Measurements from ENCODE around the gene OR6K6.

The OR6K6 gene

GRCh38 chr1:158732524-158732923 is 22.0 kb upstream of the OR6K6 start:
- no peaks in the 10 kb centered on the region for H3K36me3 ChIP-seq (ENCODE audit: control insufficient read depth in 1 of 2, insufficient read depth in 2 of 2, low read length in 2 of 2)
- H3K27ac ChIP-seq (ENCODE audit: low read length), result no peak overlapping the region
- H3K4me3 ChIP-seq (ENCODE audit: low read depth in 1 of 2, low read length in 2 of 2), result no peak overlapping the region
- H3K4me1 ChIP-seq (ENCODE audit: control insufficient read depth in 1 of 2, insufficient read depth in 2 of 2, low read length in 2 of 2), result no peaks in the 10 kb centered on the region
- no peaks in the 10 kb centered on the region for H3K9me3 ChIP-seq (ENCODE audit: control insufficient read depth in 1 of 2, low read length in 2 of 2)
- H3K27me3 ChIP-seq (ENCODE audit: low read depth, low read length), result no peaks in the 10 kb centered on the region

- Histone ChIP-seq H3K9me3 (ENCODE audit: control insufficient read depth in 1 of 2, low read length in 2 of 2) (no peaks in the 10 kb centered on the region), H3K4me3 (ENCODE audit: low read depth in 1 of 2, low read length in 2 of 2) (no peak overlapping the region), H3K36me3 (ENCODE audit: control insufficient read depth in 1 of 2, insufficient read depth in 2 of 2, low read length in 2 of 2) (no peaks in the 10 kb centered on the region), H3K4me1 (ENCODE audit: control insufficient read depth in 1 of 2, insufficient read depth in 2 of 2, low read length in 2 of 2) (no peaks in the 10 kb centered on the region), H3K27me3 (ENCODE audit: low read depth, low read length) (no peaks in the 10 kb centered on the region), H3K27ac (ENCODE audit: low read length) (no peak overlapping the region)
Measured at GRCh38 chr1:158735848-158736247, 18.7 kb upstream of the OR6K6 start.

- no peaks in the 10 kb centered on the region for H3K4me1 ChIP-seq (ENCODE audit: control insufficient read depth in 1 of 2, insufficient read depth in 2 of 2, low read length in 2 of 2)
- no peaks in the 10 kb centered on the region for H3K9me3 ChIP-seq (ENCODE audit: control insufficient read depth in 1 of 2, low read length in 2 of 2)
- no peak overlapping the region for H3K4me3 ChIP-seq (ENCODE audit: low read depth in 1 of 2, low read length in 2 of 2)
- no peak overlapping the region for H3K27ac ChIP-seq (ENCODE audit: low read length)
- H3K27me3 ChIP-seq (ENCODE audit: low read depth, low read length), result no peaks in the 10 kb centered on the region
- no peaks in the 10 kb centered on the region for H3K36me3 ChIP-seq (ENCODE audit: control insufficient read depth in 1 of 2, insufficient read depth in 2 of 2, low read length in 2 of 2)
Measured at GRCh38 chr1:158752155-158752712, 2.3 kb upstream of the OR6K6 start.

GRCh38 chr1:158771950-158772866 is 17.7 kb downstream of the OR6K6 start, which contains the start of gene OR6N1:
Gene OR6N1 (minus strand): TSS chr1:158772195. CDS start chr1:158766682, 5,513 bp downstream.
- Histone ChIP-seq H3K4me3 (ENCODE audit: low read depth in 1 of 2, low read length in 2 of 2) (no peak within 1 kb of the TSS), H3K4me1 (ENCODE audit: control insufficient read depth in 1 of 2, insufficient read depth in 2 of 2, low read length in 2 of 2) (no peaks in the 10 kb centered on the region), H3K36me3 (ENCODE audit: control insufficient read depth in 1 of 2, insufficient read depth in 2 of 2, low read length in 2 of 2) (no peaks in the 10 kb centered on the region), H3K27me3 (ENCODE audit: low read depth, low read length) (no peaks in the 10 kb centered on the region), H3K27ac (ENCODE audit: low read length) (no peak within 1 kb of the TSS), H3K9me3 (ENCODE audit: control insufficient read depth in 1 of 2, low read length in 2 of 2) (no peaks in the 10 kb centered on the region)

- Histone ChIP-seq H3K36me3 (ENCODE audit: control insufficient read depth in 1 of 2, insufficient read depth in 2 of 2, low read length in 2 of 2) (no peaks in the 10 kb centered on the region), H3K9me3 (ENCODE audit: control insufficient read depth in 1 of 2, low read length in 2 of 2) (no peaks in the 10 kb centered on the region), H3K27me3 (ENCODE audit: low read depth, low read length) (no peaks in the 10 kb centered on the region), H3K4me1 (ENCODE audit: control insufficient read depth in 1 of 2, insufficient read depth in 2 of 2, low read length in 2 of 2) (no peaks in the 10 kb centered on the region), H3K4me3 (ENCODE audit: low read depth in 1 of 2, low read length in 2 of 2) (no peak within 1 kb of the TSS), H3K27ac (ENCODE audit: low read length) (no peak within 1 kb of the TSS)
Measured at GRCh38 chr1:158781104-158781503, 26.6 kb downstream of the OR6K6 start, which contains the start of gene OR6N2. Gene OR6N2 (minus strand): TSS chr1:158781204. CDS start chr1:158777635, 3,569 bp downstream.

GRCh38 chr1:158793604-158794003 is 39.1 kb downstream of the OR6K6 start:
- Histone ChIP-seq H3K27me3 (ENCODE audit: low read depth, low read length) (no peaks in the 10 kb centered on the region), H3K27ac (ENCODE audit: low read length) (no peak overlapping the region), H3K4me3 (ENCODE audit: low read depth in 1 of 2, low read length in 2 of 2) (no peak overlapping the region), H3K9me3 (ENCODE audit: control insufficient read depth in 1 of 2, low read length in 2 of 2) (no peaks in the 10 kb centered on the region), H3K36me3 (ENCODE audit: control insufficient read depth in 1 of 2, insufficient read depth in 2 of 2, low read length in 2 of 2) (no peaks in the 10 kb centered on the region), H3K4me1 (ENCODE audit: control insufficient read depth in 1 of 2, insufficient read depth in 2 of 2, low read length in 2 of 2) (no peaks in the 10 kb centered on the region)

- H3K27ac ChIP-seq (ENCODE audit: low read length), result no peak overlapping the region
- H3K9me3 ChIP-seq (ENCODE audit: control insufficient read depth in 1 of 2, low read length in 2 of 2), result no peaks in the 10 kb centered on the region
- no peaks in the 10 kb centered on the region for H3K4me1 ChIP-seq (ENCODE audit: control insufficient read depth in 1 of 2, insufficient read depth in 2 of 2, low read length in 2 of 2)
- H3K4me3 ChIP-seq (ENCODE audit: low read depth in 1 of 2, low read length in 2 of 2), result no peak overlapping the region
- H3K27me3 ChIP-seq (ENCODE audit: low read depth, low read length), result no peaks in the 10 kb centered on the region
- no peaks in the 10 kb centered on the region for H3K36me3 ChIP-seq (ENCODE audit: control insufficient read depth in 1 of 2, insufficient read depth in 2 of 2, low read length in 2 of 2)
Measured at GRCh38 chr1:158794247-158794646, 39.7 kb downstream of the OR6K6 start.

GRCh38 chr1:158798531-158798930 is 44.0 kb downstream of the OR6K6 start:
- H3K27ac ChIP-seq (ENCODE audit: low read length), result no peak overlapping the region
- H3K4me1 ChIP-seq (ENCODE audit: control insufficient read depth in 1 of 2, insufficient read depth in 2 of 2, low read length in 2 of 2), result no peaks in the 10 kb centered on the region
- H3K9me3 ChIP-seq (ENCODE audit: control insufficient read depth in 1 of 2, low read length in 2 of 2), result no peaks in the 10 kb centered on the region
- no peak overlapping the region for H3K4me3 ChIP-seq (ENCODE audit: low read depth in 1 of 2, low read length in 2 of 2)
- no peaks in the 10 kb centered on the region for H3K27me3 ChIP-seq (ENCODE audit: low read depth, low read length)
- no peaks in the 10 kb centered on the region for H3K36me3 ChIP-seq (ENCODE audit: control insufficient read depth in 1 of 2, insufficient read depth in 2 of 2, low read length in 2 of 2)

- Histone ChIP-seq H3K9me3 (ENCODE audit: control insufficient read depth in 1 of 2, low read length in 2 of 2) (no peaks in the 10 kb centered on the region), H3K4me1 (ENCODE audit: control insufficient read depth in 1 of 2, insufficient read depth in 2 of 2, low read length in 2 of 2) (no peaks in the 10 kb centered on the region), H3K36me3 (ENCODE audit: control insufficient read depth in 1 of 2, insufficient read depth in 2 of 2, low read length in 2 of 2) (no peaks in the 10 kb centered on the region), H3K27me3 (ENCODE audit: low read depth, low read length) (no peaks in the 10 kb centered on the region), H3K27ac (ENCODE audit: low read length) (no peak overlapping the region), H3K4me3 (ENCODE audit: low read depth in 1 of 2, low read length in 2 of 2) (no peak overlapping the region)
Measured at GRCh38 chr1:158799689-158800088, 45.2 kb downstream of the OR6K6 start.

GRCh38 chr1:158800526-158800925 is 46.0 kb downstream of the OR6K6 start:
- no peaks in the 10 kb centered on the region for H3K4me1 ChIP-seq (ENCODE audit: control insufficient read depth in 1 of 2, insufficient read depth in 2 of 2, low read length in 2 of 2)
- H3K4me3 ChIP-seq (ENCODE audit: low read depth in 1 of 2, low read length in 2 of 2), result no peak overlapping the region
- H3K36me3 ChIP-seq (ENCODE audit: control insufficient read depth in 1 of 2, insufficient read depth in 2 of 2, low read length in 2 of 2), result no peaks in the 10 kb centered on the region
- H3K9me3 ChIP-seq (ENCODE audit: control insufficient read depth in 1 of 2, low read length in 2 of 2), result no peaks in the 10 kb centered on the region
- H3K27me3 ChIP-seq (ENCODE audit: low read depth, low read length), result no peaks in the 10 kb centered on the region
- no peak overlapping the region for H3K27ac ChIP-seq (ENCODE audit: low read length)

- H3K4me1 ChIP-seq (ENCODE audit: control insufficient read depth in 1 of 2, insufficient read depth in 2 of 2, low read length in 2 of 2), result no peaks in the 10 kb centered on the region
- H3K9me3 ChIP-seq (ENCODE audit: control insufficient read depth in 1 of 2, low read length in 2 of 2), result no peaks in the 10 kb centered on the region
- H3K27ac ChIP-seq (ENCODE audit: low read length), result no peak overlapping the region
- H3K36me3 ChIP-seq (ENCODE audit: control insufficient read depth in 1 of 2, insufficient read depth in 2 of 2, low read length in 2 of 2), result no peaks in the 10 kb centered on the region
- no peak overlapping the region for H3K4me3 ChIP-seq (ENCODE audit: low read depth in 1 of 2, low read length in 2 of 2)
- no peaks in the 10 kb centered on the region for H3K27me3 ChIP-seq (ENCODE audit: low read depth, low read length)
Measured at GRCh38 chr1:158801396-158801795, 46.9 kb downstream of the OR6K6 start.

All from muscle layer of duodenum (tissue), 2 donors.